Endothelial cell of coronary artery (primary cell): Measurements from ENCODE around the gene TNP1. TPM values are rescaled to one million over a fixed set of nuclear protein-coding genes. Genes with fewer than 3 reads are reported as not detected.

ENCODE experiments used
- total RNA-seq: library from RNA; depleted of rRNA; stranded (reverse); fragments of >200 nt; gene quantifications from 2 replicates; pipeline ENCODE4 v1.2.3, GENCODE V29; 2014

The TNP1 gene
- total RNA-seq: not detected in 2 replicates

GRCh38 chr2:216859944-216860343 lies at the start of gene TNP1:
Gene TNP1, minus strand, starts transcription at chr2:216860064. Its CDS starts 30 bp downstream, at chr2:216860034.

Other genes with a start within 250 kb of the TNP1 start
- 18.8 and 274 TPM in 2 replicates for gene IGFBP2, start 226.6 kb downstream of the TNP1 start, total RNA-seq
- gene IGFBP5, start 164.5 kb downstream of the TNP1 start, total RNA-seq: 0.45 and 52.9 TPM in 2 replicates